ENCODE results near the gene SLC16A8.

The SLC16A8 gene

GRCh38 chr22:38036392-38037062 lies 47.5 kb downstream of the SLC16A8 start:
- Histone ChIP-seq H3K9ac (ENCODE audit: low read length in 5 of 5) (no peak overlapping the region), H3K27ac (ENCODE audit: low read depth, low read length) (no peak overlapping the region), H3K36me3 (ENCODE audit: control insufficient read depth in 5 of 5, insufficient read depth in 5 of 5, low read length in 5 of 5) (no peaks in the 10 kb centered on the region), H3K27me3 (ENCODE audit: control insufficient read depth in 5 of 5, insufficient read depth in 4 of 5, low read length in 5 of 5) (no peaks in the 10 kb centered on the region), H3K9me3 (ENCODE audit: control insufficient read depth in 5 of 5, low read length in 5 of 5) (no peaks in the 10 kb centered on the region), H3K4me1 (ENCODE audit: control insufficient read depth in 5 of 5, insufficient read depth in 5 of 5, low read length in 5 of 5) (peaks cover 0 to 30% (median 23%) of the 10 kb centered on the region in 5 donors), H3K4me3 (ENCODE audit: low read depth in 1 of 5, low read length in 5 of 5) (no peak overlapping the region)

- no peak overlapping the region for H3K27ac ChIP-seq (ENCODE audit: low read depth, low read length)
- no peaks in the 10 kb centered on the region for H3K27me3 ChIP-seq (ENCODE audit: control insufficient read depth in 5 of 5, insufficient read depth in 4 of 5, low read length in 5 of 5)
- no peaks in the 10 kb centered on the region for H3K9me3 ChIP-seq (ENCODE audit: control insufficient read depth in 5 of 5, low read length in 5 of 5)
- H3K9ac ChIP-seq (ENCODE audit: low read length in 5 of 5) = no peak overlapping the region
- no peaks in the 10 kb centered on the region for H3K36me3 ChIP-seq (ENCODE audit: control insufficient read depth in 5 of 5, insufficient read depth in 5 of 5, low read length in 5 of 5)
- H3K4me3 ChIP-seq (ENCODE audit: low read depth in 1 of 5, low read length in 5 of 5) = no peak overlapping the region
- H3K4me1 ChIP-seq (ENCODE audit: control insufficient read depth in 5 of 5, insufficient read depth in 5 of 5, low read length in 5 of 5) = peaks cover 0 to 30% (median 23%) of the 10 kb centered on the region in 5 donors
Measured at GRCh38 chr22:38035530-38035885, 48.5 kb downstream of the SLC16A8 start.

GRCh38 chr22:38034884-38035529 lies 49.0 kb downstream of the SLC16A8 start:
- Histone ChIP-seq H3K4me3 (ENCODE audit: low read depth in 1 of 5, low read length in 5 of 5) (no peak overlapping the region), H3K9ac (ENCODE audit: low read length in 5 of 5) (no peak overlapping the region), H3K27me3 (ENCODE audit: control insufficient read depth in 5 of 5, insufficient read depth in 4 of 5, low read length in 5 of 5) (no peaks in the 10 kb centered on the region), H3K9me3 (ENCODE audit: control insufficient read depth in 5 of 5, low read length in 5 of 5) (no peaks in the 10 kb centered on the region), H3K27ac (ENCODE audit: low read depth, low read length) (no peak overlapping the region), H3K4me1 (ENCODE audit: control insufficient read depth in 5 of 5, insufficient read depth in 5 of 5, low read length in 5 of 5) (peaks cover 0 to 30% (median 23%) of the 10 kb centered on the region in 5 donors), H3K36me3 (ENCODE audit: control insufficient read depth in 5 of 5, insufficient read depth in 5 of 5, low read length in 5 of 5) (no peaks in the 10 kb centered on the region)

GRCh38 chr22:38034278-38034882 lies 49.6 kb downstream of the SLC16A8 start:
- Histone ChIP-seq H3K4me3 (ENCODE audit: low read depth in 1 of 5, low read length in 5 of 5) (peak overlapping the region in 2 of 5 donors; percentile 21 to 52), H3K36me3 (ENCODE audit: control insufficient read depth in 5 of 5, insufficient read depth in 5 of 5, low read length in 5 of 5) (no peaks in the 10 kb centered on the region), H3K4me1 (ENCODE audit: control insufficient read depth in 5 of 5, insufficient read depth in 5 of 5, low read length in 5 of 5) (peaks cover 0 to 26% (median 22%) of the 10 kb centered on the region in 5 donors), H3K9me3 (ENCODE audit: control insufficient read depth in 5 of 5, low read length in 5 of 5) (no peaks in the 10 kb centered on the region), H3K9ac (ENCODE audit: low read length in 5 of 5) (peak overlapping the region in 3 of 5 donors; percentile 6 to 53 (median 16)), H3K27ac (ENCODE audit: low read depth, low read length) (no peak overlapping the region), H3K27me3 (ENCODE audit: control insufficient read depth in 5 of 5, insufficient read depth in 4 of 5, low read length in 5 of 5) (no peaks in the 10 kb centered on the region)

GRCh38 chr22:38033522-38034277 lies 50.3 kb downstream of the SLC16A8 start:
- H3K27ac ChIP-seq (ENCODE audit: low read depth, low read length) = no peak overlapping the region
- H3K9me3 ChIP-seq (ENCODE audit: control insufficient read depth in 5 of 5, low read length in 5 of 5) = no peaks in the 10 kb centered on the region
- H3K4me1 ChIP-seq (ENCODE audit: control insufficient read depth in 5 of 5, insufficient read depth in 5 of 5, low read length in 5 of 5) = peaks cover 0 to 20% (median 16%) of the 10 kb centered on the region in 5 donors
- H3K27me3 ChIP-seq (ENCODE audit: control insufficient read depth in 5 of 5, insufficient read depth in 4 of 5, low read length in 5 of 5) = no peaks in the 10 kb centered on the region
- no peaks in the 10 kb centered on the region for H3K36me3 ChIP-seq (ENCODE audit: control insufficient read depth in 5 of 5, insufficient read depth in 5 of 5, low read length in 5 of 5)
- peak overlapping the region in 2 of 5 donors; percentile 21 to 52 for H3K4me3 ChIP-seq (ENCODE audit: low read depth in 1 of 5, low read length in 5 of 5)
- H3K9ac ChIP-seq (ENCODE audit: low read length in 5 of 5) = peak overlapping the region in 2 of 5 donors; percentile 6 to 16

DNA sequence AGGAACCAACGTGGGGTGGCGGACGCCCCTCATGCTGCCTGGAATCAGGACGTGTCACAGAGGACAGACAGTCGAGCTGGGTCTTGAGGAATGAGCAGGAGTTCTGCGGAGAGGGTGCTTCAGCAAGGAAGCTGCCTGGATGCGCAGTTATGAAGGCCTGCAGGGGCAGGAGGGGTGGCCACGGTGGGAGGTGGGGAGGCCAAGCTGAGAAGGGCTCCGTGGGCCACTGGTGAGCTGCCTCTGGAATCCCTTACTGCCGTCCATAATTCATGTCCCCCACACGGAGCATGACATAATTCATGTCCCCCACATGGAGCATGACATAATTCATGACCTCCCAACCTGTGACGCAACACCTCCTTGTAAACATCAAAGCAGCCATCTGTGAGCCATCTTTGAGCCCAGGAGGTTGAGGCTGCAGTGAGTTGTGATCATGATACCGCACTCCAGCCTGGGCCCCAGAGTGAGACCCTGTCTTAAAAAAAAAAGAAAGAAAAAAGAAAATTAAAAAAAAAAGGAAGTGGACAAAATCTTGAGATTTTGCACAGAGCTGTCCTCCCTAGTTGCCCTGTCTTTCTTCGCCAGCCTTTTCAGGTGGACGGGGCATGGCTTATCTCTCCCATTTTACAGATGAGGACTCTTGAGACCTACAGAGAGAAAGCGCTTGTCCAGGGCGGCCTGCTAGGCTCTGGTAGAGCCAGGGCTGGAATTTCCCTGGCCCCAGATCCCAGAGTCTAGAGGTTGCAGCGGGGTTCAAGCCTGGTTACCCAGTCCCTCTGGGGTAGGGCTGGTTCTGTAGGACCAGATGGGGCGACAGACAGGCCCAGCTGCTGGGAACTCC lies 51.1 kb downstream of the SLC16A8 start:
- Histone ChIP-seq H3K4me1 (ENCODE audit: control insufficient read depth in 5 of 5, insufficient read depth in 5 of 5, low read length in 5 of 5) (peaks cover 0 to 20% (median 16%) of the 10 kb centered on the region in 5 donors), H3K9me3 (ENCODE audit: control insufficient read depth in 5 of 5, low read length in 5 of 5) (no peaks in the 10 kb centered on the region), H3K4me3 (ENCODE audit: low read depth in 1 of 5, low read length in 5 of 5) (no peak overlapping the region), H3K36me3 (ENCODE audit: control insufficient read depth in 5 of 5, insufficient read depth in 5 of 5, low read length in 5 of 5) (no peaks in the 10 kb centered on the region), H3K9ac (ENCODE audit: low read length in 5 of 5) (no peak overlapping the region), H3K27me3 (ENCODE audit: control insufficient read depth in 5 of 5, insufficient read depth in 4 of 5, low read length in 5 of 5) (no peaks in the 10 kb centered on the region), H3K27ac (ENCODE audit: low read depth, low read length) (no peak overlapping the region)

DNA sequence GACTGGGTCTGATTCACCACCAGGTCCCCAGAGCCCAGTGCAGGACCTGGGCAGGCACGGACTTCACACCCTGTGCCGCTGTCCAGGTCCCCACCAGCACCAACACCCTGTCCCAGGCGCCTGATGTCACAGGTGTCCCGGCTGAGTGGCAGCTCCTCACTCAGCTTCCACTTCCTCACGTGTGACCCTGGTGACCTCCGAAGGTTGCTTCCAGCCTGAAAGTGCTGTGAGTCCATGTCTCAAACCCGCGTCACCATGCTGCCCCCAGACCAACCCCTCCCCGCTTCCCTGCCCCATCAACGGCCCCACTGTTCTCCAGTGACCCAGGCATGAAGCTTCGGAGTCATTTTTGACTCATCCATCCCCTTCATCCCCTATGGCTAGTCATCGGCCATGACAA lies 52.5 kb downstream of the SLC16A8 start:
- no peak overlapping the region for H3K4me3 ChIP-seq (ENCODE audit: low read depth in 1 of 5, low read length in 5 of 5)
- H3K9ac ChIP-seq (ENCODE audit: low read length in 5 of 5) = no peak overlapping the region
- no peaks in the 10 kb centered on the region for H3K9me3 ChIP-seq (ENCODE audit: control insufficient read depth in 5 of 5, low read length in 5 of 5)
- H3K4me1 ChIP-seq (ENCODE audit: control insufficient read depth in 5 of 5, insufficient read depth in 5 of 5, low read length in 5 of 5) = peaks cover 3 to 27% (median 16%) of the 10 kb centered on the region in 5 donors
- no peaks in the 10 kb centered on the region for H3K27me3 ChIP-seq (ENCODE audit: control insufficient read depth in 5 of 5, insufficient read depth in 4 of 5, low read length in 5 of 5)
- H3K27ac ChIP-seq (ENCODE audit: low read depth, low read length) = no peak overlapping the region
- H3K36me3 ChIP-seq (ENCODE audit: control insufficient read depth in 5 of 5, insufficient read depth in 5 of 5, low read length in 5 of 5) = no peaks in the 10 kb centered on the region

- Histone ChIP-seq H3K36me3 (ENCODE audit: control insufficient read depth in 5 of 5, insufficient read depth in 5 of 5, low read length in 5 of 5) (no peaks in the 10 kb centered on the region), H3K27me3 (ENCODE audit: control insufficient read depth in 5 of 5, insufficient read depth in 4 of 5, low read length in 5 of 5) (peaks cover 0 to 3% (median 0%) of the 10 kb centered on the region in 5 donors), H3K9me3 (ENCODE audit: control insufficient read depth in 5 of 5, low read length in 5 of 5) (no peaks in the 10 kb centered on the region), H3K4me3 (ENCODE audit: low read depth in 1 of 5, low read length in 5 of 5) (no peak overlapping the region), H3K4me1 (ENCODE audit: control insufficient read depth in 5 of 5, insufficient read depth in 5 of 5, low read length in 5 of 5) (peaks cover 3 to 27% (median 16%) of the 10 kb centered on the region in 5 donors), H3K9ac (ENCODE audit: low read length in 5 of 5) (no peak overlapping the region), H3K27ac (ENCODE audit: low read depth, low read length) (no peak overlapping the region)
Measured at GRCh38 chr22:38030311-38031133, 53.5 kb downstream of the SLC16A8 start.

GRCh38 chr22:38029901-38030300 lies 54.1 kb downstream of the SLC16A8 start:
- peaks cover 0 to 3% (median 0%) of the 10 kb centered on the region in 5 donors for H3K36me3 ChIP-seq (ENCODE audit: control insufficient read depth in 5 of 5, insufficient read depth in 5 of 5, low read length in 5 of 5)
- no peaks in the 10 kb centered on the region for H3K9me3 ChIP-seq (ENCODE audit: control insufficient read depth in 5 of 5, low read length in 5 of 5)
- no peak overlapping the region for H3K9ac ChIP-seq (ENCODE audit: low read length in 5 of 5)
- H3K4me1 ChIP-seq (ENCODE audit: control insufficient read depth in 5 of 5, insufficient read depth in 5 of 5, low read length in 5 of 5) = peaks cover 3 to 27% (median 16%) of the 10 kb centered on the region in 5 donors
- H3K27ac ChIP-seq (ENCODE audit: low read depth, low read length) = no peak overlapping the region
- peaks cover 0 to 3% (median 0%) of the 10 kb centered on the region in 5 donors for H3K27me3 ChIP-seq (ENCODE audit: control insufficient read depth in 5 of 5, insufficient read depth in 4 of 5, low read length in 5 of 5)
- no peak overlapping the region for H3K4me3 ChIP-seq (ENCODE audit: low read depth in 1 of 5, low read length in 5 of 5)

All from subcutaneous abdominal adipose tissue (tissue), 5 donors.